Measurements from ENCODE around the gene EML1.

The EML1 gene

GRCh38 chr14:99793213-99794150 is at the start of gene EML1:
Gene EML1, plus strand, starts transcription at chr14:99793413. Its CDS starts 64 bp downstream, at chr14:99793477.
- peak; percentile 78 for DNase-seq

GRCh38 chr14:99744199-99744872 is 48.9 kb upstream of the EML1 start:
- no peak for DNase-seq

DNA sequence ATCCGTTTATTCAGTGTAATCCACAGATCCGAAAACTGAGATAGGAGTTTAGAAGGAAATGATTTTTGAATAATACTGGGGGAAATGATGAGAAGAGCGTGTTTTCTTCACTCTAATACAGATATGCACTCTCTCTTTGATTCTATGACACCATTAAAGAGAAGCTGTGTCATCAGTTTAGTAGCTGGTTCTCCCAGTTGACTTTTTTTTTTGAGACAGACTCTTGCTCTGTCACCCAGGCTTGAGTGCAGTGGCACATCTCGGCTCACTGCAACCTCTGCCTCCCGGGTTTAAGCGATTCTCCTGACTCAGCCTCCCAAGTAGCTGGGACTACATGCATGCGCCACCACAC is 48.4 kb upstream of the EML1 start:
- DNase-seq = no peak

DNA sequence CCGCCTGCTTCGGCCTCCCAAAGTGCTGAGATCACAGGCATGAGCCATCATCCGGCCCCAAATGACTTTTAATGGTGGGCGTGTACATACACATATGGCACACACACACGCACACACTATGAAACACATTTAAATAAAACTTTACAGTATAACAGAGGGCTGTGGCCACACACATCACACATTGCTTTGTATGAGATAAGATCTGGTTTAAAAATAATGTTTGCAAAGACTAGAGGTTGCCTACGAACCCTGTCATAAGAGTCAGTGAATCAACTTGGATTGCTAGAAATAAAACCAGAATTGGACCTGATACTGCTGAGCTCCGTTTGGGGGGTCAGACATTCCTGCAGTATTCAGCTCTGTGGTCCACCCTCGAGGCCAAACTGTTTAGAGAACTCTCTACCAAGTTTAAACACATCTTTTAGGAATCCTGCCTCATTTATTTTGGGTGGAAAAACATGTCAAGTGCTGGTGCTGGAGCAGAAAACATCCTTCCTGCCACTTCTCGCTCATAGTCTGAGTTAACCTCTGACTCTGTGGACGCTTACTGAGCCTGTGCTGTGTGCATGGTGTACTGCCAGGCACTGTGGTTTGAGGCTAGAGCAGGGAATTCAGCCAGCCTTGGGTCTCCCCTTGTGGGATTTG is 47.8 kb upstream of the EML1 start:
- DNase-seq = no peak

- DNase-seq = no peak
Observed at GRCh38 chr14:99747167-99747566, 46.0 kb upstream of the EML1 start.

DNA sequence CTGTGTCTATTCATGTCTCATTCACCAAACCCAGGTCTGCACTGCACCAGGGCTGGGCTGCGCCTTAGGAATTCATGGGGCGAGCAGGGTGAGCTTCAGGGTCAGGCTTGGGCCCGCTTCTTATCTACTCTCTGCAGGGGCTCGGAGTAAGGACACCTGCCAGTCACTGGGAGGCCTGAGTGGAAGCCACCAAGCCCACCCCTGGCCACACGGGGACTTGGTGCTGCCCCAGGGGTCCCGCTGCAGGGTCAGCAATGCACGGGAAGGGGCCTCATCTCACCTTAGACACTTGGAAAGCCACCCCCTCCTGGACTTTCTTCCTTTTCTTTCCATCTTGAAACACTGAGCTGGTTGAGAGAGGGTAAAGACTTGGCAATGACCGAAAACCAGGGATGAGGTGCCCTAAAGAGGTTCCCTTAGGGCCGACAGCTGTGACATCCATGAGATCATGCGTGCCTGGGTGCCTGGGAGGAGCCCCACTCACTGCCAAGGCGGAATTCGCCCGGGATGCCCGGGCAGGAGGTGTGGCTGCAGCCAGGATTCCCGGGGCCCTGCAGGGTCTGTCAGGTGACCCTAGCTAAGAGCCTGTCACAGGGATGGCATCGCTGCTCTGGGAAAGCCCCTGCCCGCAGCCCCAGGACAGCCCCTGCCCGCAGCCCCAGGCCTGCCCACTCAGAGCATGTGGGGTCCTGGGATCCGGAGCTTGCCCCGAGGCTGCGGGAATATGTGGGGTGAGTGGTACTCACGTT is 45.5 kb upstream of the EML1 start:
- no peak for DNase-seq

DNA sequence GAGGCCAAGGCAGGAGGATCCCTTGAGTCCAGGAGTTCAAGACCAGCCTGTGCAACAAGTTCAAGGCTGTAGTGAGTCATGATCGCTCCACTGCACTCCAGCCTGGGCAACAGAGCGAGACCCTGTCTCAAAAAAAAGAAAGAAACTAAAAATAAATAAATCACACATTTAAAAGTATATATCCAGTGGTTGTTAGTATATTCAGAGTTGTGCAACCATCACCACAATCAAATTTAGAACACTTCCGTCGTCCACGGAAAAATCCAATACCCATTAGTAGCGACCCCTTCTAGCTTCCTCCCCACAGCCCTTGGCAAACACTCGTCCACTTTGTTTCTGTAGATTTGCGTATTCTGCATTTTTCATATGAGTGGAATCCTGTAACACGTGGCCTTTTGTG is 44.7 kb upstream of the EML1 start:
- no peak for DNase-seq

GRCh38 chr14:99749142-99749541 is 44.1 kb upstream of the EML1 start:
- DNase-seq = no peak

DNA sequence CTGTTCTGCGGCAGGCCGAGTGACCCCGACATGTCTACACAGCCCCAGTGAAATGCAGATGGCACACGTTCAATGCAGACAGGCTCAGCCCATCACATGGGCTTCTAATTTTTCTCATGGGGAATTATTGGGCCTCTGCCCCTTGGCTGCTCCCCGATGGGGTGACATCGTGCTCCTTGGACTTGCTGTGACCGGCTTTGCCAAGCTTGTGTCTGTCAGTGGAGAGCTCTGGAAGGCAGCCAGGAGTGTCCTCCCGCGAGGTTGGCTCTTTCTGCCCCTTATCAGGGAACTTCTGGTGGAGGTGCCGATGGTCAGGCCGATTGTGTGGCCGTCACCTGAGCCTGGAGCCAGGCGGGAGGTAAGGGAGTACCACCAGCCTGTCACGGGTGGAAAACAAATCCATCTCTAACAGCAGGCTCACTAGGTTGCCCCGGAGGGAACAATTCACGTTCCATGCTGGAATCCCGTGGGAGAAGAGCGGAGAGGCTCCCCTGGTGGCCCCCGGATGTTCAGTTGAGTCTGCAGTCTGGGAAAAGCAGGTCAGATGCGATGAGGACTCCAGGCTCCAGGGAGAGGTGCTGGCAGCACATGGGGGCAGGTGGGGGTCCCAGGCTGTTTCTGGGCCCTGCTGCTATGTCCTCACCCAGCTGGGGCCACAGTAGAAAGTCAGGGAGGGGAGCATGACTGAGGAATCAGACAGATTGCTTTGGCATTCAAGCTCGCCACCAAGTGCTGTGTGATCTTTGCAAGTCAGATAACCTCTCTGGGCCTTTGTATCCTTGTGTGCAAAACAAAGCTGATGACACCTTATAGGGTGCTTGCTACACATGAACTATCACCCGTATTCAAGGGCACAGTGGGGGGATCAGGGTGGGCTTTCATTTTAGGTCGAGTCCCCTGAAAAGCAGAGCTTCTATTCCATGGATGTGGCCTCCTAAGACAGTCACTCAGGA is 43.2 kb upstream of the EML1 start:
- no peak for DNase-seq

GRCh38 chr14:99750746-99751450 is 42.3 kb upstream of the EML1 start:
- DNase-seq = no peak

DNA sequence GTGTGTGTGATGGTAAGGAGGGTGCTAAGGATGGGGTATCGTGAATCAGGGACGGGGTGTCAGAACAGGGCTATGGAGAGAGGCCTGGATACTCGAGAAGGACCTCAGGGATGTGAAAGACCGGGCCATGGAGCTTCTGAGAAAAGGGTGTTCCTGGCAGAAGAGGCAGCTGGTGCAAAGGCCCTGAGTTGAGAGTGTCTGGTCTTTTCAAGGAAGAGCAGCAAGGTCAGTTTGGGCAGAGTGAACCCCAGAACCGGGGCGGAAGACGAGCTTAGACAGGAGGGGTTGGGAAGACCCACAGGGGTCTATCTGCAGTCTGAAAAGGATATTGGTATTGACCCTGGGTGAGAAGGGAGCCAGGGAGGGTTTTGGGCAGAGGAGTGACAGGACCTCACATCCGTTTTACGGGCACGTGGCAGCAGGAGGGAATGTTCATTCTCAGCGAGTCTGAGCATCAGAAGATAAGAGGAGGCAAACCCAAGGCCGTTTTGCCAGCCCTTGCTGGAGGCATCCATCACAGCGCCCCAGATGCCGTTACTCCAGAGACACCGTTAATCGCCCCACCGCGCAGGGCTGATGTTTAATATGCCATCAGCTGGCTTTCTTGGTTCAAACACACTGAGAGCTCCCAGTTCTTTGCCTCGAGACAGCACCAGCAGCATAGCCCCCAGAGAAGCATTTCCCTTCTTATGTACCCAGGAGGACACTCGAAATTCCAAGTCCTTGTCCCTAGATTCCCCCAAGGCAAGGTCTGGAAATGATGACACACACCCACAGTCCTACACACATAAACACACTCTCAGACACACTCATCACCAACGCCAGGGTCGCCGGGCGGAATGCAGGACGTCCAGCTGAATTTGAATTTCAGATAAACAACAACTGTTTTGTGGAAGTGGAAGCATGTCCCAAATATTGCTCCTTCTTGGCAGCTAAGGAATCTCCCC is 41.4 kb upstream of the EML1 start:
- DNase-seq = no peak

GRCh38 chr14:99752486-99753121 is 40.6 kb upstream of the EML1 start:
- DNase-seq = no peak

DNA sequence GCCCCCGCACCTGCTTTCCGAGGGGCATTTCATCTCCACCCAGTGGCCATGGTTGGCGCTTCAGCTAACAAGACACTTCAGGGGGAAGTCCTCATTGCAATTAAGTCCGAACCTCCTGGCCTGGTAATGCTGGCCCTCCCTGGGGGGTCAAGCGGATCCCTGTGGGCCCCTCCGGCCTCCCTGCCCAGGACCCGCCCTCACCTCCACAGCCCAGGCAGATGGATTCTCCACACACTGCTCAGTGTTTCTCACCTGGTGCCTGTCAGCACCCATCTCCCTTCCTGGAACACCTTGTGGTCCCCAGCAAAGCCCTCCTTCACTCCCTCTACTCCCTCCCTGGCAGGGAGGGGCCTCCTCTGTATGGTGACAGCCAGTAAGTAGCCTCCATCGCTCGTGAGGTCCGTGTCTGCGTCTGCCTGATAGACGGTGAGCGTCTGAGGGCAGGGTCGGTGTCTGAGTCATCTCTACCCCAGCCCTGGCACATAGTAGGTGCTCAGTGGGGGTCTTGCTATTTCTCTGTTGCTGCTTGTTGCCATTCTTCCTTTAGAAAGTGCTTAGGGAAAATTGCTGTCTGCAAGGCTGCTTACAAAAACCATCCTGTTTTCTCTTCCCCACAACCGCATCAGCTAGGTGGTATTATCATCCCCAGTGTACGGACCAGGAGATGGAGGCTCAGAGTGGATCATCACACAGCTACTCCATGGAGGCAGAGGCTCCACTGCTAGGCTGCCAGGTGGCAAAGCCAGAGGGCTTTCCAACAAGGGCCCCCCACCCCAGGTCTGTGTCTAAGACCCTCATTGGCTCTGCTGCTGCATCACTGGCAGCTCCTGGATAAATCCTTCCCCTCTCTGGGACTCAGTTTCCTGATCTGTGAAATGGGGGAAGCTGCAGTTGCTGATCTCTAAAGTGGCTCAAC is 39.7 kb upstream of the EML1 start:
- DNase-seq = no peak

DNA sequence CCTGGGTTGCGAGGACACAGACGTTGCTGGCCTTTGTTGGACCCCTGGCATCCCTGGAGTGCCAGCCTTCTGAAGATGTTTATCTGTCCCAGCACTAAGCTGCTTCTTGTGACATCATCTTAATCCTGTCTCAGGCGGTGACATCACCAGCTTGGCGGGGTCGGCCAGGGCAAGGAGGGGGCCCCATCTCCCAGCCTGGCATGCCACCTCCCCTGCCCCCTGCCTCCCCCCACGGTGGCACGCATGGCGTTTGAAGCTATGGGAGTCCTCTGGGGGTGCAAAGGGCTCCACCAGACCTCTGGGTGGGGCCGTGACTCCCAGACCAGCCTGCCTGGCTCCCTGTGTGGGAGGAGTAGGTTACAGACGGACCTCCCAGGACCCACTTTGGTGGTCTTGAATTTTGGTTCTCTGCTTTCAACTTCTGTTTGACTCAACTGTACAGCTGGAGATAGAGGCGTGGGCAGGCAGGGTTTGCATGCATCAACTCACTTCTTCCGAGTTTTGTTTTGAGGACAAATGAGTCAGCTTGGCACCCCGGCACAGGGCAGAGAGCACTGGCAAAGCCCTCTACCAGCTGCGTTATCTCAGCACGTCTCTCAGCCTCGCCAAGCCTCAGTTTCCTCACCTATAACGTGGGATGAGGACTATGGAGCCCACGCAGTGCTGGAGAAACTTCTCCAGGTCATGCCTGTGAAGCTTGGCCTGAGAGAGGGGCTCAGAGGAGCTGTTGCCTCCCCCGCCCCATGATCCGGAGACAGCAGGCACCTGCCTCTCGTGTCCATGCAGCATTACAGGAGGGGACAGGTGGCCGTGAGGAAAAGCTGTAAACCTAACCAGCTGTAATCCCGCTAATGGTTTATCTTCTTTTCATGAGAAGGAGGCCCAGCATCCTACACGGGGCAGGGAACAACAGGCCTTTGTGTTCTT is 38.8 kb upstream of the EML1 start:
- DNase-seq = no peak

GRCh38 chr14:99755068-99755405 is 38.2 kb upstream of the EML1 start:
- DNase-seq = no peak

DNA sequence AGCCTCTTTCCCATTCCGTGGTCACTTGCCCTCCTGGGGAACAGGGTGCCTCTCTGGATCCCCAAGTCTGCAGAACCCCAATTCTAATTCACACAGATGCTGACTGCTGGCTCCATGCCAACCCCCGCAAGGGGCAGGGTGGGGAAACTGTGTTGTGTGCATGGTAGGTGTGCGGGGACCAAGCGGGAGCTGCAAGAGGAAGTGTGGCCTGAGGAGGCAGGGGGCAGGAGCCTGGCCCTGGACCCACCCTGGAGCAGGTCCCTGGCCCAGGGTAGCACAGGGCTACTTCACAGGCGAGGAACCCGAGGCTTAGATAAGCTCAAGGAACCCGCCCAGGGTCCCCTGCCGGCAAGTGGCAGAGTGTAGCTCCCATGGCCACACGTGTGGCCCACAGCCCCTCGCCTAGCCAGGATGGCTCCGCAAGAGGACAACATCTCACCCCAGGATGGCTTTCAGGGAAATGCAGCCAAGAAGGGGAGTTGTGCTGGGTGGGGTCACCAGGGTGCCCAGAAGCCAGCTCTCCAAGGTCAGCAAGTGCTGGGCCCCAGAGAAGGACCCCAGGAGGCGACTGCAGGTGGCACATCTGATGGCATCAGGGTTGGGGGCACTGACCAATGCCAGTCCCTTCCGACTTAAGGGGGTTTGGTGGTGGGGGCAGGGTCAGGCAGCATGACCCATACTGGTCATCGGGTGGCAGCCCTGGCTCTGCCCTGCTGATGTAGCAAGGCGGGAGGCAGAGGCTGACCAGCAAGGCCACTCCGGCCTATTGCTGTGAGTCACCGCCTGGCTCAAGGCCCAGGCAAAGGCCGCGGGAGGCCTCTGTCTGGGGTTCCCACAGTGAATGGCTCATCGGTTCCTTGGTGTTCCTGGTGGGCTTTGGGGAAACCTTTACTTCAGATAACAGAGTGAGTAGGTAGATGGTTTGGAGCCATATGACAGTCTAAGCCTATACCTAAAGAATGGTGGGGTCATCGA is 37.3 kb upstream of the EML1 start:
- no peak for DNase-seq
